Measurements from ENCODE around the gene PDLIM4. TPM values are rescaled to one million over a fixed set of nuclear protein-coding genes. Genes with fewer than 3 reads are reported as not detected.

Gene PDLIM4
- total RNA-seq, 1 donor from 2014 or later, result 19.8 TPM

- H3K9me3 ChIP-seq (ENCODE audit: control insufficient read depth in 3 of 3, low read length in 3 of 3), result no peaks in the 10 kb centered on the region
- H3K27ac ChIP-seq (ENCODE audit: low read depth, low read length), result no peak overlapping the region
- no peak overlapping the region for H3K4me3 ChIP-seq (ENCODE audit: low read length in 3 of 3)
- no peaks in the 10 kb centered on the region for H3K36me3 ChIP-seq (ENCODE audit: control insufficient read depth in 3 of 3, insufficient read depth in 3 of 3, low read length in 3 of 3)
- H3K9ac ChIP-seq (ENCODE audit: low read depth in 1 of 3, low read length in 3 of 3), result no peak overlapping the region
- H3K27me3 ChIP-seq (ENCODE audit: control insufficient read depth in 3 of 3, insufficient read depth in 3 of 3, low read length in 3 of 3), result peaks cover 0 to 4% (median 0%) of the 10 kb centered on the region in 3 donors
- peaks cover 0 to 4% (median 4%) of the 10 kb centered on the region in 3 donors for H3K4me1 ChIP-seq (ENCODE audit: control insufficient read depth in 3 of 3, insufficient read depth in 3 of 3, low read length in 3 of 3)
These were observed 22.3 kb downstream of the PDLIM4 start for GRCh38 chr5:132279801-132280200.

DNA sequence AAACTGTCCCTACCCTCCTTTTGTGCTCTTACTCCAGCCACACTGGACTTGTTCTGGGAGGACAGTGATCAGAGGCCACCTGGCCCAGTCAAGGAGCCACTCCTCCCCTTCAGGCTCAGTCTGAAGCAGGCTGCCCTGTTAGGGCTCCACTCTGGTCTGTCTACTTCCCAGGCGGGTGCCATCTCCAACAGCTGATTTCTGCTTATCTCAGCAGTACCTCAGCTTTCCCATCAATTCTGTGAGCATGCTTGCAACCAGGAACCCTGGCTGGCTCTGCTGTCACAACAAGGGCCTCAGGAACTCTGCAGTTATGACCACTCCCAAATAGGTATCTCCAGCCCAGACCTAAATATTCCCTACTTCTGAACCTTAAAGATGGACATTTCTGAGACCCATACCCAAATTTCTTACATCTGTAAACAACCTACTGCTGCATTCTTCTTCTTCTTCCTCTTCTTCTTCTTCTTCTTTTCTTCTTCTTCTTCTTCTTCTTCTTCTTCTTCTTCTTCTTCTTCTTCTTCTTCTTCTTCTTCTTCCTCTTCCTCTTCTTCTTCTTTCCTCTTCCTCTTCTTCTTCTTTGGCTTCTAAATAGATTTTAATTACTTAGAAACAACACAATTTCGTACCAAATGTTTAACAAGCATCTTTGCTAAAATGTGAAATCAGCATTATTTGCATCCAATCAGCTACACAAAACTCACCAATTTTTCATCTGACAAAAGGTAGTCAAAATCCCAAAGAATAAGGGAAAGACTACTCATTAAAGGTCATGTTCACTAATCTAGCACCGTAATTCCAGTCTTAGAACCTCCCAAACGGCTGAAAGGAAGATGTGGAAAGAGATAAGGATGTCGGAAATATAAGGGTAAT lies 23.1 kb downstream of the PDLIM4 start:
- Histone ChIP-seq H3K27me3 (ENCODE audit: control insufficient read depth in 3 of 3, insufficient read depth in 3 of 3, low read length in 3 of 3) (peaks cover 0 to 4% (median 0%) of the 10 kb centered on the region in 3 donors), H3K9me3 (ENCODE audit: control insufficient read depth in 3 of 3, low read length in 3 of 3) (no peaks in the 10 kb centered on the region), H3K36me3 (ENCODE audit: control insufficient read depth in 3 of 3, insufficient read depth in 3 of 3, low read length in 3 of 3) (no peaks in the 10 kb centered on the region), H3K27ac (ENCODE audit: low read depth, low read length) (no peak overlapping the region), H3K4me3 (ENCODE audit: low read length in 3 of 3) (no peak overlapping the region), H3K4me1 (ENCODE audit: control insufficient read depth in 3 of 3, insufficient read depth in 3 of 3, low read length in 3 of 3) (peaks cover 0 to 4% (median 4%) of the 10 kb centered on the region in 3 donors), H3K9ac (ENCODE audit: low read depth in 1 of 3, low read length in 3 of 3) (no peak overlapping the region)

- peaks cover 0 to 4% (median 4%) of the 10 kb centered on the region in 3 donors for H3K4me1 ChIP-seq (ENCODE audit: control insufficient read depth in 3 of 3, insufficient read depth in 3 of 3, low read length in 3 of 3)
- no peaks in the 10 kb centered on the region for H3K9me3 ChIP-seq (ENCODE audit: control insufficient read depth in 3 of 3, low read length in 3 of 3)
- no peak overlapping the region for H3K9ac ChIP-seq (ENCODE audit: low read depth in 1 of 3, low read length in 3 of 3)
- no peak overlapping the region for H3K27ac ChIP-seq (ENCODE audit: low read depth, low read length)
- peaks cover 0 to 4% (median 0%) of the 10 kb centered on the region in 3 donors for H3K27me3 ChIP-seq (ENCODE audit: control insufficient read depth in 3 of 3, insufficient read depth in 3 of 3, low read length in 3 of 3)
- H3K36me3 ChIP-seq (ENCODE audit: control insufficient read depth in 3 of 3, insufficient read depth in 3 of 3, low read length in 3 of 3), result no peaks in the 10 kb centered on the region
- no peak overlapping the region for H3K4me3 ChIP-seq (ENCODE audit: low read length in 3 of 3)
These were observed 24.5 kb downstream of the PDLIM4 start for GRCh38 chr5:132281856-132282614.

- Histone ChIP-seq H3K9me3 (ENCODE audit: control insufficient read depth in 3 of 3, low read length in 3 of 3) (no peaks in the 10 kb centered on the region), H3K4me3 (ENCODE audit: low read length in 3 of 3) (no peak overlapping the region), H3K9ac (ENCODE audit: low read depth in 1 of 3, low read length in 3 of 3) (no peak overlapping the region), H3K36me3 (ENCODE audit: control insufficient read depth in 3 of 3, insufficient read depth in 3 of 3, low read length in 3 of 3) (no peaks in the 10 kb centered on the region), H3K27me3 (ENCODE audit: control insufficient read depth in 3 of 3, insufficient read depth in 3 of 3, low read length in 3 of 3) (peaks cover 0 to 4% (median 0%) of the 10 kb centered on the region in 3 donors), H3K27ac (ENCODE audit: low read depth, low read length) (no peak overlapping the region), H3K4me1 (ENCODE audit: control insufficient read depth in 3 of 3, insufficient read depth in 3 of 3, low read length in 3 of 3) (peaks cover 0 to 4% (median 4%) of the 10 kb centered on the region in 3 donors)
These were observed 26.0 kb downstream of the PDLIM4 start for GRCh38 chr5:132283423-132284043.

- peaks cover 5 to 17% (median 9%) of the 10 kb centered on the region in 3 donors for H3K4me1 ChIP-seq (ENCODE audit: control insufficient read depth in 3 of 3, insufficient read depth in 3 of 3, low read length in 3 of 3)
- H3K27me3 ChIP-seq (ENCODE audit: control insufficient read depth in 3 of 3, insufficient read depth in 3 of 3, low read length in 3 of 3), result no peaks in the 10 kb centered on the region
- H3K27ac ChIP-seq (ENCODE audit: low read depth, low read length), result no peak overlapping the region
- H3K9me3 ChIP-seq (ENCODE audit: control insufficient read depth in 3 of 3, low read length in 3 of 3), result no peaks in the 10 kb centered on the region
- no peak overlapping the region for H3K9ac ChIP-seq (ENCODE audit: low read depth in 1 of 3, low read length in 3 of 3)
- H3K36me3 ChIP-seq (ENCODE audit: control insufficient read depth in 3 of 3, insufficient read depth in 3 of 3, low read length in 3 of 3), result no peaks in the 10 kb centered on the region
- H3K4me3 ChIP-seq (ENCODE audit: low read length in 3 of 3), result no peak overlapping the region
These were observed 31.6 kb downstream of the PDLIM4 start for GRCh38 chr5:132289097-132289496.

DNA sequence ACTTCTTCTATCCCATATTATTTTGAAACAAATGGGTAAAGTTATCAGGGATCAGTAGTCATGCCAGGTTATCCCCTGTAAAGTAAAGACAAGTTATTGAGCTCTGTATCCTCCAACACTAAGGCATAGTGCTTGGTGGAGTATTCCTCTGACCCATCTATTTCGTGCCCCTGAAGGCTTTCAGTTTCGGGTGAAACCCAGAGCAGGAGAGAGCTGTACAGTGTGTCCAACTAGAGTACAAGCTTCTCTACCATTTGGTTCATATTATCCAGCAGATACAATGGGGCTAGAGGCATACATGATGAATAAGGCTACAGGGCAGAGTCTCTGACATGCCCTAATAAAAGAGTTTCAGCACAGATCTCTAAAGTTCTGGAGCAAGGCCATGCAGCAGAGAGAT lies 33.5 kb downstream of the PDLIM4 start:
- H3K4me3 ChIP-seq (ENCODE audit: low read length in 3 of 3), result no peak overlapping the region
- no peak overlapping the region for H3K27ac ChIP-seq (ENCODE audit: low read depth, low read length)
- no peak overlapping the region for H3K9ac ChIP-seq (ENCODE audit: low read depth in 1 of 3, low read length in 3 of 3)
- H3K36me3 ChIP-seq (ENCODE audit: control insufficient read depth in 3 of 3, insufficient read depth in 3 of 3, low read length in 3 of 3), result no peaks in the 10 kb centered on the region
- no peaks in the 10 kb centered on the region for H3K27me3 ChIP-seq (ENCODE audit: control insufficient read depth in 3 of 3, insufficient read depth in 3 of 3, low read length in 3 of 3)
- H3K9me3 ChIP-seq (ENCODE audit: control insufficient read depth in 3 of 3, low read length in 3 of 3), result no peaks in the 10 kb centered on the region
- peaks cover 14 to 36% (median 26%) of the 10 kb centered on the region in 3 donors for H3K4me1 ChIP-seq (ENCODE audit: control insufficient read depth in 3 of 3, insufficient read depth in 3 of 3, low read length in 3 of 3)

DNA sequence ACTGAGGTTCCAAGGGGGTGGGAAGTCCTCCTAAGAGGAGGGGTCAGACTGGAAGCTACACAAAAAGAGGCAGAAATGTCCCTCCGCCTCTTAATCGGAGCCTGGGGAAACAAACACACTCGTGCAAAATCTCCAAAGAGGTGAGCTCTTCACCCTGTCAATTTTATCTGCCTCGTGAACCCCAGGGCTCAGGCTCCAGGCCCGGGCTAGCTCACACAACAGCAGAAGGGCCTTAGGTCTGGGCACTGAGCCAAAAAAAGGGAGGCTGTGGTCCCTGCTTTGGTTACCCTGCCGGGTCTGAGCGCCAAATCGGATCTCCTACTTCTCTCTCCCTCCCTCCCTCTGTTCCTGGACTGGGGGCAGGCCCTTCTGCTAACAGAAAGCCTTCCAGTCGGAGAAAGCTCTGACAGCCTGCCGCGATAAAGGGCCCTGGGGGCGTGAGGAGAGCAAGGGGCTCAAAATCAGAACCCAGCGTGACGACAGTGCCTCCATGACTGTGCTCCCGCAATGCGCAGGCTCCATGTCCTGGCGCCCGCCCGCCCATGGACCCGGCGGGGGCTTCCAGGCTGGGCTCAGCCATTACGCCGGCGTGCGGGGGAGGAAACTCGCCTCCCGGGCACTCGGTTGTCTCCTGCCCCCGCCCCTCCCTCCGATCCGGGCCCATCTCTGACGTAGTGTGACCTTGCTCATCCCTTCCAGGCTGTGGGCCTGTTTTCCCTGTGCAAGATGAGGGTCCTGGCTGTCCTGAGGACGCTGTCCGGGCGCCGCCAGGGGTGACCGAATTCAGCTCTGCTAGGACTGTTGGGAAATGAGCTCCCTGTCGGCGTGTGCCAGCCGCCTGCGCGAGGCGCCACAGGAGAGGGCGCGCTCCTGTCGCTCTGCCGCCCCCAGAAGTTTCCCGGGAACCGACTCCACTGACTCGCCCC lies 35.8 kb downstream of the PDLIM4 start:
- no peaks in the 10 kb centered on the region for H3K27me3 ChIP-seq (ENCODE audit: control insufficient read depth in 3 of 3, insufficient read depth in 3 of 3, low read length in 3 of 3)
- H3K9ac ChIP-seq (ENCODE audit: low read depth in 1 of 3, low read length in 3 of 3), result peak overlapping the region; percentile 98 to 99 (median 99)
- H3K4me1 ChIP-seq (ENCODE audit: control insufficient read depth in 3 of 3, insufficient read depth in 3 of 3, low read length in 3 of 3), result peaks cover 14 to 51% (median 35%) of the 10 kb centered on the region in 3 donors
- peak overlapping the region; percentile 86 to 90 (median 87) for H3K4me3 ChIP-seq (ENCODE audit: low read length in 3 of 3)
- H3K9me3 ChIP-seq (ENCODE audit: control insufficient read depth in 3 of 3, low read length in 3 of 3), result no peaks in the 10 kb centered on the region
- peak overlapping the region; percentile 99 for H3K27ac ChIP-seq (ENCODE audit: low read depth, low read length)
- no peaks in the 10 kb centered on the region for H3K36me3 ChIP-seq (ENCODE audit: control insufficient read depth in 3 of 3, insufficient read depth in 3 of 3, low read length in 3 of 3)

GRCh38 chr5:132293992-132294727 lies 36.7 kb downstream of the PDLIM4 start, which contains the start of gene SLC22A4:
Gene SLC22A4 (plus strand): TSS chr5:132294394. CDS start chr5:132294617, 223 bp downstream.
- peak within 1 kb of the TSS; percentile 86 to 90 (median 87) for H3K4me3 ChIP-seq (ENCODE audit: low read length in 3 of 3)
- H3K4me1 ChIP-seq (ENCODE audit: control insufficient read depth in 3 of 3, insufficient read depth in 3 of 3, low read length in 3 of 3), result peaks cover 14 to 57% (median 37%) of the 10 kb centered on the region in 3 donors
- H3K27ac ChIP-seq (ENCODE audit: low read depth, low read length), result peak within 1 kb of the TSS; percentile 99
- H3K9ac ChIP-seq (ENCODE audit: low read depth in 1 of 3, low read length in 3 of 3), result peak within 1 kb of the TSS; percentile 98 to 99 (median 99)
- no peaks in the 10 kb centered on the region for H3K36me3 ChIP-seq (ENCODE audit: control insufficient read depth in 3 of 3, insufficient read depth in 3 of 3, low read length in 3 of 3)
- H3K27me3 ChIP-seq (ENCODE audit: control insufficient read depth in 3 of 3, insufficient read depth in 3 of 3, low read length in 3 of 3), result no peaks in the 10 kb centered on the region
- no peaks in the 10 kb centered on the region for H3K9me3 ChIP-seq (ENCODE audit: control insufficient read depth in 3 of 3, low read length in 3 of 3)

Data from skeletal muscle tissue (tissue), 4 donors.